ENCODE results near the gene CBFA2T3. TPM values are rescaled to one million over a fixed set of nuclear protein-coding genes. Genes with fewer than 3 reads are reported as not detected.

The CBFA2T3 gene
- total and polyA plus RNA-seq, 2 donors (not counting 1 experiment from before 2014, with no cell fraction given), result 40.8 to 58.3 TPM

DNA sequence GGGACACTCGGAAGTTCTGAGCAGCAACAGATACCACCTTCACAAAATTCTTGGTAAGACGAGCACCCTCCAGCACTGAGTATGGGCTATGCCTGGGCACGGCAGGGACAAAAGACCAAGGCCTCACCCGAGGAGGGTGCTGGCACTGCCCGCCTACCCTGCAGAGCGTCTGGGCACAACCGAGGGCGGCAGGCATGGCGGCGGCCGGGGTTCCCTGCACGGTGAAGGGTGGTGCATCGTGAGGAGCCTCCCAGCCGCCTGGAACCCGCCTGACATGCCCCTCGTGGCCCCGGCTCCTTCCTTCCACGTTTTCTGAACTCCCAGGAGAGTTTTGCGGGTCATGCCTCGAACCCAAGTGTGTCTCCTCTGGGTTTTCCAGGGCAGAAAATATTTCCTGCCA lies 139.2 kb downstream of the CBFA2T3 start:
- no peak overlapping the region for H3K4me3 Mint-ChIP-seq
- CTCF ChIA-PET, result no interaction called here
- 87% methylated on average over 20 of the region's 20 CpGs for WGBS (ENCODE audit: insufficient coverage)
- H3K4me3 ChIP-seq (ENCODE audit: control extremely low read depth in 1 of 5, extremely low read depth in 1 of 5, insufficient read depth in 1 of 5, low read depth in 2 of 5, low read length in 4 of 5), result no peak overlapping the region
- no peak overlapping the region for H3K27ac Mint-ChIP-seq
- H2AFZ ChIP-seq (ENCODE audit: insufficient read depth, low read depth, low read length, poor library complexity, severe bottlenecking), result no peak overlapping the region
- no peak overlapping the region for H3K9ac ChIP-seq (ENCODE audit: low read length)
- H3K27me3 Mint-ChIP-seq, result no peaks in the 10 kb centered on the region
- H3K9me3 ChIP-seq (ENCODE audit: control extremely low read depth in 1 of 3, control insufficient read depth in 2 of 3, insufficient read depth in 1 of 3, low read length in 2 of 3), result no peaks in the 10 kb centered on the region
- peaks cover 6% of the 10 kb centered on the region for H3K79me2 ChIP-seq (ENCODE audit: control insufficient read depth, insufficient read depth, low read length)
- intact Hi-C loops (cut with micrococcal nuclease), result no loop called here
- H3K9me3 Mint-ChIP-seq (ENCODE audit: insufficient read depth), result no peaks in the 10 kb centered on the region
- no peak overlapping the region for H3K27ac ChIP-seq (ENCODE audit: low read length in 2 of 2)
- H3K36me3 ChIP-seq (replicated peaks in 1 of 2; ENCODE audit: control extremely low read depth in 1 of 2, control insufficient read depth in 1 of 2, extremely low read depth in 1 of 2, insufficient read depth in 2 of 2, low read length in 1 of 2), result peaks cover 0 to 14% of the 10 kb centered on the region in 2 experiments
- no peak for ATAC-seq (ENCODE audit: low read depth)
- no peak for DNase-seq
- H3K4me2 ChIP-seq (replicated peaks; ENCODE audit: low read depth, low read length, poor library complexity, severe bottlenecking), result no peak overlapping the region
- H3K27me3 ChIP-seq (replicated peaks in 1 of 4; ENCODE audit: control extremely low read depth in 1 of 4, control insufficient read depth in 3 of 4, insufficient read depth in 4 of 4, low read length in 3 of 4), result no peaks in the 10 kb centered on the region
- no peaks in the 10 kb centered on the region for H3K4me1 ChIP-seq (ENCODE audit: control insufficient read depth in 2 of 2, insufficient read depth in 2 of 2, low read length in 2 of 2)
- peaks cover 7% of the 10 kb centered on the region for H4K20me1 ChIP-seq (ENCODE audit: control insufficient read depth, insufficient read depth, low read length, poor library complexity, severe bottlenecking)
- POLR2A ChIA-PET, result no interaction called here
- no peak for TF ChIP-seq EZH2 (IDR thresholded peaks at IDR 0.05; ENCODE audit: borderline replicate concordance, insufficient read depth, low read depth, low read length, poor library complexity, severe bottlenecking)
- TF ChIP-seq, protein P1, sequence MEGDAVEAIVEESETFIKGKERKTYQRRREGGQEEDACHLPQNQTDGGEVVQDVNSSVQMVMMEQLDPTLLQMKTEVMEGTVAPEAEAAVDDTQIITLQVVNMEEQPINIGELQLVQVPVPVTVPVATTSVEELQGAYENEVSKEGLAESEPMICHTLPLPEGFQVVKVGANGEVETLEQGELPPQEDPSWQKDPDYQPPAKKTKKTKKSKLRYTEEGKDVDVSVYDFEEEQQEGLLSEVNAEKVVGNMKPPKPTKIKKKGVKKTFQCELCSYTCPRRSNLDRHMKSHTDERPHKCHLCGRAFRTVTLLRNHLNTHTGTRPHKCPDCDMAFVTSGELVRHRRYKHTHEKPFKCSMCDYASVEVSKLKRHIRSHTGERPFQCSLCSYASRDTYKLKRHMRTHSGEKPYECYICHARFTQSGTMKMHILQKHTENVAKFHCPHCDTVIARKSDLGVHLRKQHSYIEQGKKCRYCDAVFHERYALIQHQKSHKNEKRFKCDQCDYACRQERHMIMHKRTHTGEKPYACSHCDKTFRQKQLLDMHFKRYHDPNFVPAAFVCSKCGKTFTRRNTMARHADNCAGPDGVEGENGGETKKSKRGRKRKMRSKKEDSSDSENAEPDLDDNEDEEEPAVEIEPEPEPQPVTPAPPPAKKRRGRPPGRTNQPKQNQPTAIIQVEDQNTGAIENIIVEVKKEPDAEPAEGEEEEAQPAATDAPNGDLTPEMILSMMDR (IDR thresholded peaks at IDR 0.05), result no peak
- peaks cover 2% of the 10 kb centered on the region for H3K4me1 Mint-ChIP-seq

DNA sequence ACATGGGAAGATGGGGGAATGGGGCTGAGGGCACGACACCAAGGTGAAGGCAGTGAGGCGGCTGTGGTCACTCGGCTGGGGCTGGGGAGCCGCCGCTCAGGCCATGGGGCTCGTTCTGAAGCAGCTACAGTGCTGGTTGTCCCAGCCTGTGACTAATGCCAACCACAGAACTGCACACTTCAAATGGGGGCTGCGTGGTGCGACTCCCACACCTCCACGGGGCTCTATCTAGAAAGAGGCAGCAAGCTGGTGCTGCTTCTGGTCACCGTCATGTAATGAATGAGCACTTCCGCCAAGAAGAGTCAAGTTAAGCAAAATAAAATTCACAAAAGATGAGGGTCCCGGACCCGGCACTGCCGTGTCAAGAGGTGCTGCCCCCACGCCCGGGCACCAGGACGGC lies 140.2 kb downstream of the CBFA2T3 start:
- intact Hi-C loops (cut with micrococcal nuclease), result no loop called here
- H3K79me2 ChIP-seq (ENCODE audit: control insufficient read depth, insufficient read depth, low read length), result peaks cover 2% of the 10 kb centered on the region
- DNase-seq (no peak), ATAC-seq (ENCODE audit: low read depth) (no peak)
- H3K36me3 ChIP-seq (replicated peaks in 1 of 2; ENCODE audit: control extremely low read depth in 1 of 2, control insufficient read depth in 1 of 2, extremely low read depth in 1 of 2, insufficient read depth in 2 of 2, low read length in 1 of 2), result peaks cover 0 to 11% of the 10 kb centered on the region in 2 experiments
- no peak overlapping the region for H3K27ac ChIP-seq (ENCODE audit: low read length in 2 of 2)
- peaks cover 2% of the 10 kb centered on the region for H3K4me1 Mint-ChIP-seq
- H3K27me3 Mint-ChIP-seq, result no peaks in the 10 kb centered on the region
- peaks cover 6% of the 10 kb centered on the region for H4K20me1 ChIP-seq (ENCODE audit: control insufficient read depth, insufficient read depth, low read length, poor library complexity, severe bottlenecking)
- no peak overlapping the region for H3K27ac Mint-ChIP-seq
- no peaks in the 10 kb centered on the region for H3K9me3 Mint-ChIP-seq (ENCODE audit: insufficient read depth)
- no peak for TF ChIP-seq EZH2 (IDR thresholded peaks at IDR 0.05; ENCODE audit: borderline replicate concordance, insufficient read depth, low read depth, low read length, poor library complexity, severe bottlenecking)
- TF ChIP-seq, protein P1 (IDR thresholded peaks at IDR 0.05), result no peak
- no peak overlapping the region for H3K4me2 ChIP-seq (replicated peaks; ENCODE audit: low read depth, low read length, poor library complexity, severe bottlenecking)
- WGBS (ENCODE audit: insufficient coverage), result 94% methylated on average over 17 of the region's 17 CpGs
- H3K27me3 ChIP-seq (replicated peaks in 1 of 4; ENCODE audit: control extremely low read depth in 1 of 4, control insufficient read depth in 3 of 4, insufficient read depth in 4 of 4, low read length in 3 of 4), result no peaks in the 10 kb centered on the region
- CTCF ChIA-PET, result no interaction called here
- H2AFZ ChIP-seq (ENCODE audit: insufficient read depth, low read depth, low read length, poor library complexity, severe bottlenecking), result no peak overlapping the region
- H3K4me1 ChIP-seq (ENCODE audit: control insufficient read depth in 2 of 2, insufficient read depth in 2 of 2, low read length in 2 of 2), result no peaks in the 10 kb centered on the region
- POLR2A ChIA-PET, result interaction anchor here (0.6 kb wide), 1 partner anchor 14 kb away, joined by 3 read pairs; no protein-coding TSS in a partner anchor
- no peaks in the 10 kb centered on the region for H3K9me3 ChIP-seq (ENCODE audit: control extremely low read depth in 1 of 3, control insufficient read depth in 2 of 3, insufficient read depth in 1 of 3, low read length in 2 of 3)
- no peak overlapping the region for H3K4me3 ChIP-seq (ENCODE audit: control extremely low read depth in 1 of 5, extremely low read depth in 1 of 5, insufficient read depth in 1 of 5, low read depth in 2 of 5, low read length in 4 of 5)
- no peak overlapping the region for H3K9ac ChIP-seq (ENCODE audit: low read length)
- no peak overlapping the region for H3K4me3 Mint-ChIP-seq

All from B cell (primary cell).